Suprapubic skin (tissue), 4 donors: ENCODE results near the gene MDGA2. TPM values are rescaled to one million over a fixed set of nuclear protein-coding genes. Genes with fewer than 3 reads are reported as not detected.

Source experiments
- DNase-seq, 2 donors: peaks; one replicate each; pipeline ENCODE4 v3.0.0-alpha.2; 2019; ENCODE audit warnings: low spot score in 2 of 2
- H3K27ac ChIP-seq: fragments of 200-600 bp; sonication (generic); one replicate; pipeline ENCODE4 v1.5.1; 2019
- H3K27me3 ChIP-seq: fragments of 200-600 bp; sonication (generic); one replicate; pipeline ENCODE4 v1.5.1; 2019
- H3K36me3 ChIP-seq: fragments of 200-600 bp; sonication (generic); one replicate; pipeline ENCODE4 v1.5.1; 2019
- H3K4me1 ChIP-seq: fragments of 200-600 bp; sonication (generic); one replicate; pipeline ENCODE4 v1.5.1; 2019
- H3K4me3 ChIP-seq: fragments of 200-600 bp; sonication (generic); one replicate; pipeline ENCODE4 v1.5.1; 2019; ENCODE audit warnings: mild to moderate bottlenecking
- H3K9me3 ChIP-seq: fragments of 200-600 bp; sonication (generic); one replicate; pipeline ENCODE4 v1.5.1; 2019
- CTCF ChIP-seq, 2 donors: fragments of 200-600 bp in 1 of 2; fragments of 450-650 bp in 1 of 2; sonication (generic) in 1 of 2; IDR thresholded peaks; one replicate each; pipeline ENCODE4 v1.5.1; 2016 to 2019; ENCODE audit warnings: antibody characterized with exemption in 2 of 2, mild to moderate bottlenecking in 1 of 2, moderate library complexity in 1 of 2
- EP300 ChIP-seq: sonication (generic); formaldehyde crosslinking; IDR thresholded peaks from one replicate; pipeline ENCODE4 v1.6.1; 2017; ENCODE audit warnings: antibody characterized with exemption
- POLR2A ChIP-seq, 2 donors: fragments of 450-650 bp; IDR thresholded peaks; one replicate each; pipeline ENCODE4 v1.6.1; 2017; ENCODE audit warnings: antibody characterized with exemption in 2 of 2, mild to moderate bottlenecking in 2 of 2, moderate library complexity in 2 of 2
- POLR2AphosphoS5 ChIP-seq, 3 donors: sonication (generic); formaldehyde crosslinking; IDR thresholded peaks; one replicate each; pipeline ENCODE4 v1.6.1; 2017; ENCODE audit warnings: antibody characterized with exemption in 3 of 3
- WGBS: methylation state at CpG from one replicate; pipeline ENCODE4 v1.1.5; 2018; 5-methylcytosine and 5-hydroxymethylcytosine counted together
- total RNA-seq, 4 donors: library from RNA; depleted of rRNA; stranded (reverse); fragments of >200 nt; gene quantifications; one replicate each; pipeline ENCODE4 v1.1.0, GENCODE V29; 2016

Gene MDGA2
- total RNA-seq, 4 donors from 2014 or later = 0.16 to 1.5 (median 0.99) TPM; not detected in 1

GRCh38 chr14:47327336-47327735 is 348.1 kb downstream of the MDGA2 start:
- Histone ChIP-seq H3K36me3 (no peaks in the 10 kb centered on the region), H3K4me3 (no peak overlapping the region), H3K4me1 (no peaks in the 10 kb centered on the region), H3K27ac (no peak overlapping the region), H3K9me3 (no peaks in the 10 kb centered on the region), H3K27me3 (no peaks in the 10 kb centered on the region)
- DNase-seq = no peak
- 92% methylated on average over 3 of the region's 3 CpGs for WGBS
- TF ChIP-seq POLR2AphosphoS5 (IDR thresholded peaks at IDR 0.05) (no peak), POLR2A (IDR thresholded peaks at IDR 0.05) (no peak), CTCF (IDR thresholded peaks at IDR 0.05) (no peak), EP300 (no peak)

GRCh38 chr14:47322751-47323150 is 352.7 kb downstream of the MDGA2 start:
- Histone ChIP-seq H3K4me1 (no peaks in the 10 kb centered on the region), H3K27ac (no peak overlapping the region), H3K4me3 (no peak overlapping the region), H3K9me3 (no peaks in the 10 kb centered on the region), H3K36me3 (no peaks in the 10 kb centered on the region), H3K27me3 (no peaks in the 10 kb centered on the region)
- 80% methylated on average over 2 of the region's 2 CpGs for WGBS
- TF ChIP-seq CTCF (IDR thresholded peaks at IDR 0.05) (no peak), POLR2A (IDR thresholded peaks at IDR 0.05) (no peak), POLR2AphosphoS5 (IDR thresholded peaks at IDR 0.05) (no peak), EP300 (no peak)
- DNase-seq = no peak

GRCh38 chr14:47302121-47302520 is 373.3 kb downstream of the MDGA2 start:
- no peak for DNase-seq
- no peaks in the 10 kb centered on the region for H3K9me3 ChIP-seq
- 86% methylated on average over 2 of the region's 2 CpGs for WGBS
- TF ChIP-seq EP300 = no peak
- no peak for TF ChIP-seq CTCF (IDR thresholded peaks at IDR 0.05)
- no peak for TF ChIP-seq POLR2AphosphoS5 (IDR thresholded peaks at IDR 0.05)
- TF ChIP-seq POLR2A (IDR thresholded peaks at IDR 0.05) = no peak
- no peak overlapping the region for H3K27ac ChIP-seq
- H3K4me3 ChIP-seq = no peak overlapping the region
- no peaks in the 10 kb centered on the region for H3K36me3 ChIP-seq
- no peaks in the 10 kb centered on the region for H3K4me1 ChIP-seq
- no peaks in the 10 kb centered on the region for H3K27me3 ChIP-seq

- no peaks in the 10 kb centered on the region for H3K4me1 ChIP-seq
- 37% methylated on average over 3 of the region's 3 CpGs for WGBS
- TF ChIP-seq EP300 (no peak), POLR2A (IDR thresholded peaks at IDR 0.05) (no peak), CTCF (IDR thresholded peaks at IDR 0.05) (no peak), POLR2AphosphoS5 (IDR thresholded peaks at IDR 0.05) (no peak)
- no peak for DNase-seq
- H3K27me3 ChIP-seq = no peaks in the 10 kb centered on the region
- H3K9me3 ChIP-seq = no peaks in the 10 kb centered on the region
- H3K36me3 ChIP-seq = no peaks in the 10 kb centered on the region
- H3K27ac ChIP-seq = no peak overlapping the region
- H3K4me3 ChIP-seq = no peak overlapping the region
These were observed 374.6 kb downstream of the MDGA2 start for GRCh38 chr14:47300796-47301195.

- Histone ChIP-seq H3K4me3 (no peak overlapping the region), H3K27me3 (no peaks in the 10 kb centered on the region)
- WGBS = 67% methylated on average over 1 of the region's 1 CpG
These were observed 378.0 kb downstream of the MDGA2 start for GRCh38 chr14:47297374-47297773.

More at GRCh38 chr14:47297374-47297773, 378.0 kb downstream of the MDGA2 start:
- Histone ChIP-seq H3K36me3 (no peaks in the 10 kb centered on the region), H3K4me1 (no peaks in the 10 kb centered on the region), H3K27ac (no peak overlapping the region), H3K9me3 (no peaks in the 10 kb centered on the region)
- TF ChIP-seq POLR2A (IDR thresholded peaks at IDR 0.05) = no peak
- no peak for TF ChIP-seq POLR2AphosphoS5 (IDR thresholded peaks at IDR 0.05)
- no peak for TF ChIP-seq EP300
- no peak for TF ChIP-seq CTCF (IDR thresholded peaks at IDR 0.05)
- DNase-seq = no peak
